GM12872 (cell line): Measurements from ENCODE around the gene GSTM1.

Source experiments
- CTCF ChIP-seq: IDR thresholded peaks from 3 replicates; pipeline ENCODE4 v1.5.1; 2011; ENCODE audit warnings: low read depth, mild to moderate bottlenecking, low read length, moderate library complexity; ENCODE audit not compliant: insufficient read depth

The GSTM1 gene

GRCh38 chr1:109655615-109656519 lies 31.8 kb upstream of the GSTM1 start, which contains the start of gene GSTM4:
GSTM4 (plus strand) TSS chr1:109656099; CDS start chr1:109656390, 291 bp downstream.
- no peak for TF ChIP-seq CTCF

GRCh38 chr1:109657395-109657794 lies 30.2 kb upstream of the GSTM1 start:
- TF ChIP-seq CTCF: no peak

GRCh38 chr1:109657970-109658369 lies 29.6 kb upstream of the GSTM1 start:
- no peak for TF ChIP-seq CTCF

GRCh38 chr1:109658533-109659042 lies 29.0 kb upstream of the GSTM1 start:
- TF ChIP-seq CTCF: no peak

- no peak for TF ChIP-seq CTCF
Observed at GRCh38 chr1:109659145-109659544, 28.5 kb upstream of the GSTM1 start.

GRCh38 chr1:109659997-109660690 lies 27.5 kb upstream of the GSTM1 start:
- no peak for TF ChIP-seq CTCF

GRCh38 chr1:109661391-109661790 lies 26.2 kb upstream of the GSTM1 start:
- TF ChIP-seq CTCF: no peak
